GM18520 (cell line): ENCODE results near the gene MAGEB3.
"Not testable (repeated sequence)": the region's sequence is repeated elsewhere in the genome, so short reads cannot be mapped to it uniquely, and the experiment has no call there.

ENCODE experiments used
- ATAC-seq: cut with Tn5 transposase; IDR thresholded peaks from one replicate; pipeline ENCODE4 v1.9.1; 2021; ENCODE audit not compliant: unreplicated experiment

Gene MAGEB3

GRCh38 chrX:30230395-30230794 lies at the start of gene MAGEB3:
Gene MAGEB3 (plus strand): TSS chrX:30230657. CDS start chrX:30235925, 5,268 bp downstream.
- no peak for ATAC-seq

GRCh38 chrX:30181353-30181752 lies 49.1 kb upstream of the MAGEB3 start:
- ATAC-seq, result no peak

GRCh38 chrX:30183554-30183953 lies 46.9 kb upstream of the MAGEB3 start:
- ATAC-seq, result no peak

DNA sequence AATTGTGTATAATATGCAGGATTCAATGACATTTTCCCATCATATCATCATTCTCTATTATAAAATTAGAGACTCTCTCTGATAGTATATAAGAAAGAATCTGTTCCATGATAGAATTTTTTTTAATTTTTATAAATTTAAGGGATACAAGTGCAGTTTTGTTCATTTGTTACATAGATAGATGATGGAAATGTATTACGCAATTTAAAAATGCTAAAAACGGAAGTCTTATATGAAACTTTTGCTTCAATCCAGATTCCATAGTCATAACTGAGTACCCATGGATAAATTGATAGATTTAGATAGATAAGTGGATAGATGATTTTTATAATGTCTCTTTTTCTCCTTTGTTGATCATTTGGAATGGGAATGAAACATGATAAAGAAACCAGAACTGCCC lies 40.0 kb upstream of the MAGEB3 start:
- no peak for ATAC-seq

- ATAC-seq, result not testable (repeated sequence)
Measured at GRCh38 chrX:30193910-30194309, 36.5 kb upstream of the MAGEB3 start.

GRCh38 chrX:30196322-30196721 lies 34.1 kb upstream of the MAGEB3 start:
- no peak for ATAC-seq

- no peak for ATAC-seq
Measured at GRCh38 chrX:30212172-30212571, 18.3 kb upstream of the MAGEB3 start.

- no peak for ATAC-seq
Measured at GRCh38 chrX:30215357-30215843, 15.1 kb upstream of the MAGEB3 start, which contains the start of gene MAGEB2. Gene MAGEB2 (plus strand): TSS chrX:30215563. CDS start chrX:30218581, 3,018 bp downstream.

- no peak for ATAC-seq
Measured at GRCh38 chrX:30217465-30217864, 13.0 kb upstream of the MAGEB3 start.

GRCh38 chrX:30219372-30219771 lies 11.1 kb upstream of the MAGEB3 start:
- ATAC-seq, result no peak

DNA sequence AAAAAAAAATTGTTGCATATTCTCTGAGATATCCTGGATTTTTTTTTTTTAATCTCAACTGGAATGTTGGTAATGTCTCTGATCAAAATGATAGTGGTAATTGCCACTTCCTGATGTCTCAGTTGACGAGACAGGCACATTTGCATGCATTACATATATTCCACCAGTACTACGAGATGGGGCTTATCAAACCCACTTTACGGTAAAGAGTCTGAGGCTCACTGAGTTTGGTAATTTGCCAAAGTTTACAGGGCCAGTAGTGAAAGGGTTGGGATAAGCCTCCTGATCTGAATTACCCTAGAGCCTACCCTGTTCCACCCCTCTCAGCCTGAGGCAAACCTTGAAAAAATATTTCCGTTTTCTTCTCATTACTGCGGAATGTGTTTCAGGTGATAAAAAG lies 9.8 kb upstream of the MAGEB3 start:
- ATAC-seq, result no peak

DNA sequence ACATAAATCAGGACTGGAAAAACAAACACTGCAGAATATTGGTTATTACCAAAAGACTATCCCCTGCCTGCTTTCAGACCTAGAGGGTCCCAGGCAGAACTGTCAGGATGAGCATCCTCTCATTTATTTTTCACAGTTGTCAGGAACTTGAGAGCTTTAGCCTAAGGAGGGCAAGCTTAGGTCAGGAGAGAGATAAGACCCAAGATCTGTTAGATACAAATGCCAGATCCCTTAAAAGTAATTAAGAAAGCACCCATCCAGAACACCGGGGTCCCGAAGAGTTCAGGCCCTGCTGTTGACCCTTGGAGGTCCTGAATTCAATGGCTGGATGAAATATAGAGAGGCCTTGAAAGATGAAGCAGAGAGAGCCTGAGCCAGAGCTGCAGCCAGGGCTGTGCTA lies 5.9 kb upstream of the MAGEB3 start:
- no peak for ATAC-seq

GRCh38 chrX:30228526-30228925 lies 1.9 kb upstream of the MAGEB3 start:
- ATAC-seq, result no peak

GRCh38 chrX:30241724-30242415 lies 11.4 kb downstream of the MAGEB3 start, which contains the start of gene MAGEB4:
Gene MAGEB4 (plus strand): TSS chrX:30242000. CDS start chrX:30242136, 136 bp downstream.
- ATAC-seq, result no peak

- no peak for ATAC-seq
Measured at GRCh38 chrX:30246769-30247489, 16.5 kb downstream of the MAGEB3 start, which contains the start of gene MAGEB1. Gene MAGEB1 (plus strand): TSS chrX:30247146. CDS start chrX:30250494, 3,348 bp downstream.

DNA sequence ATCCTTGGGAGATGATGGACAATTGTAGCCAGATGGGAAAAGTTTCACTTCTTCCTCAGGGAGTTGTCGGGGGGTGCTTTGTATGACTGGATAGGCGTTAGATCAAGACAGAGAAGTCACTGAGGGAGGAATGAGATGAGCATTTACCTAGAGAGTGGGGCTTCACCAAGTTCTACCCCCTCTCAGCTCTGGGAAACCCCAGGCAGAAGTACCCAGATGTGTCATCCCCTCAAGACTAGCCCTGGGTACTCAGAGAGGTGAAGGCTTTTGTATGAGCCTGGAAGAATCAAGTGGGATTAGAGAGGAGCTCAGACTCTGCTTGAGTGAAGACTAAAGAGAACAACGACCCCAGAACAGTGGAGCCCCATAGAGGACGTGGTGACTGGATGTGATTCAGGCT lies 18.4 kb downstream of the MAGEB3 start:
- peak; percentile 88 for ATAC-seq

GRCh38 chrX:30253257-30253656 lies 22.8 kb downstream of the MAGEB3 start:
- peak; percentile 56 for ATAC-seq

- no peak for ATAC-seq
Measured at GRCh38 chrX:30259927-30260326, 29.5 kb downstream of the MAGEB3 start.

- no peak for ATAC-seq
Measured at GRCh38 chrX:30261012-30261411, 30.6 kb downstream of the MAGEB3 start.

- ATAC-seq, result no peak
Measured at GRCh38 chrX:30262763-30263162, 32.3 kb downstream of the MAGEB3 start.

DNA sequence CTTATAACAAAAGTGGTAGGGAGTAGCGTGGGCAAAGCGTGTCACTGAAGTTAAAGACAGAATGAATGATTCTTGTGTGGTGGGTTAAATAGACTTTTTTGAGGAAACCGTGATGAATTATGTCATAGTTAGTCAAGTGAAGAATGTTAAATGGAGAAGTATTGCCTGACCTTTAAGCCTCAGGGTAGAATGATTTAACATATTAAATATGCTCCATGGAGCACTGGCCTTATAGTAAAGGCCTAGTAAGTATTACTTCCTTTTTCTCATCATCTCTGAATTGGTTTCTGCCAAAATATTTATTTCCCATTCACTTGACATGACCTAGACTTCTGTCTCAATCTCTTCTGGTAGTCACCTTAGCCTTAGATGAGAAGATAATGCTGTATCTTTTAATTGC lies 40.2 kb downstream of the MAGEB3 start:
- no peak for ATAC-seq

DNA sequence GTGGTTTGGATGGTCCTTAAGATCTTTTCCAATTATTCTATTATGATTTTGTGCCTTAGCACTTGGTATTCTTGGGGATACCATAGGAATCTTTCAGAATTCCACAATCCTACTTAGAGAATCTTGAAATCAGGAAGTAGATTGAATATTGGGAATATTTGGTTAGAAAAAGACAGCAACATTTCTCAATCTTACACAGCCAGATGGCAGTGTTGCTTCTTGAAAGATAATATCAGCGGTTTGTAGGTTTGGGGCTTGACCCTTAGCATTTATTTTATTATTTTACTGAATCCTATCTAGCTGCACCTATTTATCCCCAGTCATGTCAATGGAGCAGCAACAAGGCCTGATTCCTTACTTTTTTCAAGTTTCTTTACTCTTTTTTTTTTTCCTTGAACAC lies 45.0 kb downstream of the MAGEB3 start:
- no peak for ATAC-seq
